M059J (cell line): ENCODE measurements around the gene SMIM15. TPM values are rescaled to one million over a fixed set of nuclear protein-coding genes. Genes with fewer than 3 reads are reported as not detected.

Experiments used
- DNase-seq: peaks from one replicate; pipeline ENCODE4 v3.0.0-alpha.2; 2012; ENCODE audit warnings: low read depth
- total RNA-seq: library from RNA; depleted of rRNA; stranded (reverse); fragments of >200 nt; shearing (Covaris generic); gene quantifications from 2 replicates; pipeline ENCODE4 v1.2.3, GENCODE V29; 2014; rRNA removed

The SMIM15 gene
- total RNA-seq, 1 experiment from 2014 or later: 65.1 TPM

- no peak for DNase-seq
Measured at GRCh38 chr5:61159836-61160235, 2.4 kb downstream of the SMIM15 start.

GRCh38 chr5:61159070-61159469 is 3.2 kb downstream of the SMIM15 start:
- DNase-seq: no peak

GRCh38 chr5:61151893-61152292 is 10.4 kb downstream of the SMIM15 start:
- no peak for DNase-seq

GRCh38 chr5:61148515-61148914 is 13.8 kb downstream of the SMIM15 start:
- no peak for DNase-seq

GRCh38 chr5:61142811-61143210 is 19.5 kb downstream of the SMIM15 start:
- DNase-seq: no peak

- DNase-seq: no peak
Measured at GRCh38 chr5:61142391-61142790, 19.9 kb downstream of the SMIM15 start.

GRCh38 chr5:61141801-61142200 is 20.5 kb downstream of the SMIM15 start:
- DNase-seq: no peak

- DNase-seq: no peak
Measured at GRCh38 chr5:61139931-61140330, 22.3 kb downstream of the SMIM15 start.

- no peak for DNase-seq
Measured at GRCh38 chr5:61139094-61139873, 23.0 kb downstream of the SMIM15 start.

GRCh38 chr5:61137835-61138234 is 24.4 kb downstream of the SMIM15 start:
- DNase-seq: no peak

GRCh38 chr5:61132559-61132958 is 29.7 kb downstream of the SMIM15 start:
- DNase-seq: peak; percentile 37

- no peak for DNase-seq
Measured at GRCh38 chr5:61130289-61130688, 32.0 kb downstream of the SMIM15 start.

GRCh38 chr5:61123145-61123544 is 39.1 kb downstream of the SMIM15 start:
- no peak for DNase-seq

GRCh38 chr5:61120534-61120933 is 41.7 kb downstream of the SMIM15 start:
- peak; percentile 48 for DNase-seq

GRCh38 chr5:61119066-61119465 is 43.2 kb downstream of the SMIM15 start:
- DNase-seq: no peak

- DNase-seq: no peak
Measured at GRCh38 chr5:61115968-61116367, 46.3 kb downstream of the SMIM15 start.

GRCh38 chr5:61114441-61114840 is 47.8 kb downstream of the SMIM15 start:
- no peak for DNase-seq

Other genes with a start within 250 kb of the SMIM15 start
- gene ERCC8, start 217.4 kb downstream of the SMIM15 start, total RNA-seq: 30.6 and 33.8 TPM in 2 replicates
- 31.0 and 47.8 TPM in 2 replicates for gene NDUFAF2, start 217.3 kb downstream of the SMIM15 start, total RNA-seq
- gene ZSWIM6, start 169.8 kb upstream of the SMIM15 start, total RNA-seq: 5.3 and 10.9 TPM in 2 replicates